Epithelial cell of proximal tubule (primary cell): ENCODE data around the gene TANC1. TPM values are rescaled to one million over a fixed set of nuclear protein-coding genes. Genes with fewer than 3 reads are reported as not detected.

Experiments
- DNase-seq: peaks from one replicate; pipeline ENCODE4 v3.0.0-alpha.2; 2011; ENCODE audit warnings: low read depth
- H3K4me3 ChIP-seq: 2 replicates; pipeline ENCODE4 v1.5.1; 2011; ENCODE audit warnings: low read depth, mild to moderate bottlenecking, low read length
- total RNA-seq: library from RNA; depleted of rRNA; stranded (reverse); fragments of >200 nt; gene quantifications from 2 replicates; pipeline ENCODE4 v1.2.3, GENCODE V29; 2015
- TF ChIP-seq, protein P1 (sequence below): conservative IDR thresholded peaks from 2 replicates; pipeline ENCODE4 v1.5.1; 2012; ENCODE audit warnings: low read depth, mild to moderate bottlenecking, low read length

The TANC1 gene
- total RNA-seq, 1 donor from 2014 or later: 14.3 TPM

GRCh38 chr2:159045545-159046454, 77.4 kb downstream of the TANC1 start:
- no peak for DNase-seq
- H3K4me3 ChIP-seq: no peak overlapping the region
- TF ChIP-seq, protein P1, sequence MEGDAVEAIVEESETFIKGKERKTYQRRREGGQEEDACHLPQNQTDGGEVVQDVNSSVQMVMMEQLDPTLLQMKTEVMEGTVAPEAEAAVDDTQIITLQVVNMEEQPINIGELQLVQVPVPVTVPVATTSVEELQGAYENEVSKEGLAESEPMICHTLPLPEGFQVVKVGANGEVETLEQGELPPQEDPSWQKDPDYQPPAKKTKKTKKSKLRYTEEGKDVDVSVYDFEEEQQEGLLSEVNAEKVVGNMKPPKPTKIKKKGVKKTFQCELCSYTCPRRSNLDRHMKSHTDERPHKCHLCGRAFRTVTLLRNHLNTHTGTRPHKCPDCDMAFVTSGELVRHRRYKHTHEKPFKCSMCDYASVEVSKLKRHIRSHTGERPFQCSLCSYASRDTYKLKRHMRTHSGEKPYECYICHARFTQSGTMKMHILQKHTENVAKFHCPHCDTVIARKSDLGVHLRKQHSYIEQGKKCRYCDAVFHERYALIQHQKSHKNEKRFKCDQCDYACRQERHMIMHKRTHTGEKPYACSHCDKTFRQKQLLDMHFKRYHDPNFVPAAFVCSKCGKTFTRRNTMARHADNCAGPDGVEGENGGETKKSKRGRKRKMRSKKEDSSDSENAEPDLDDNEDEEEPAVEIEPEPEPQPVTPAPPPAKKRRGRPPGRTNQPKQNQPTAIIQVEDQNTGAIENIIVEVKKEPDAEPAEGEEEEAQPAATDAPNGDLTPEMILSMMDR: no peak

- H3K4me3 ChIP-seq: no peak overlapping the region
- DNase-seq: no peak
- TF ChIP-seq, protein P1: no peak
Observed at GRCh38 chr2:159046966-159047365, 78.5 kb downstream of the TANC1 start.

- no peak overlapping the region for H3K4me3 ChIP-seq
- no peak for DNase-seq
- TF ChIP-seq, protein P1: no peak
Observed at GRCh38 chr2:159050426-159050825, 82.0 kb downstream of the TANC1 start.

GRCh38 chr2:159051133-159051532, 82.7 kb downstream of the TANC1 start:
- no peak overlapping the region for H3K4me3 ChIP-seq
- no peak for DNase-seq
- TF ChIP-seq, protein P1: no peak

DNA sequence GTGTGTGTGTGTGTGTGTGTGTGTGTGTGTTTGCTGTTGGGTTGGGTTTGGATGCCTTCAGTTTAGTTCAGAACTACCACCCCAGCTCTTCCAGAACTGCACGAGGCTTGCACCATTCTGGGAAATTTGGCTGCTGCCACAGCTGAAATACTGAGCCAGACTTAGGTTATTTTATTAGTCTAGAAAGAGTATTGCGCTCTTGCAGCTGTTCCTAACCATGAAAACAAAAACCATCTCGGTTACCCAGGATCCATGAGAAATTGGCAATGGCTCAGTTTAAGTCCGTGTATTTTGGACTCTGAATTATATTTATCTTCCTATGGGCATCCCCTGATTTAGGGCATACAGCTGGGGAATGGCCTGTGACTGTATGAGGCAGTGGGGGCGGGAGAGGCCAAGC, 83.2 kb downstream of the TANC1 start:
- DNase-seq: no peak
- TF ChIP-seq, protein P1: no peak
- H3K4me3 ChIP-seq: no peak overlapping the region

DNA sequence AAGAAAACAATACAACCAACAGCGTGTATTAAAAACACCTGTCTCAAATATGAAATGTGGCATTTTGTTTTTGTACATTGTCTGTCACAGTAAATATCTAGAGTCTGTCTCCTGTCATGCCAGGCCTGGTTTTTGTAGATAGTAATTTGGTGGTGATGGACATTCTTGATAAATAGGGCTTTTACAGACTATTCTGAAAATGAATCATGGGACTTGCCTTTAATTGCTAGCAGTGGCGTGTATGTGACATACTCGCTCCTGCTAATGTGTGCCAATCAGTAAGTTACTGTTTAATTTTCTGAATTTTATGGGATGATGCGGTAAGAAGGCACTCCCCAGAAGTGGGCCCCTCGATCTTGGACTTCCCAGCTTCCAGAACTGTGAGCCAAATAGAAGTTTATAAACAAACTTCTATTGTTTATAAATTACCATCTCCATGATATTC, 83.7 kb downstream of the TANC1 start:
- no peak for DNase-seq
- TF ChIP-seq, protein P1: no peak
- no peak overlapping the region for H3K4me3 ChIP-seq
